Stimulated activated CD4-positive, alpha-beta T cell treated with anti-CD3 and anti-CD28 coated beads, Interleukin-4, amount 100 ng/mL, for 4 hours (primary cell): ENCODE measurements around the gene PPARG.

Source experiments
- DNase-seq, 2 experiments: peaks; one replicate each; pipeline ENCODE4 v3.0.0-alpha.2; 2020

The PPARG gene

DNA sequence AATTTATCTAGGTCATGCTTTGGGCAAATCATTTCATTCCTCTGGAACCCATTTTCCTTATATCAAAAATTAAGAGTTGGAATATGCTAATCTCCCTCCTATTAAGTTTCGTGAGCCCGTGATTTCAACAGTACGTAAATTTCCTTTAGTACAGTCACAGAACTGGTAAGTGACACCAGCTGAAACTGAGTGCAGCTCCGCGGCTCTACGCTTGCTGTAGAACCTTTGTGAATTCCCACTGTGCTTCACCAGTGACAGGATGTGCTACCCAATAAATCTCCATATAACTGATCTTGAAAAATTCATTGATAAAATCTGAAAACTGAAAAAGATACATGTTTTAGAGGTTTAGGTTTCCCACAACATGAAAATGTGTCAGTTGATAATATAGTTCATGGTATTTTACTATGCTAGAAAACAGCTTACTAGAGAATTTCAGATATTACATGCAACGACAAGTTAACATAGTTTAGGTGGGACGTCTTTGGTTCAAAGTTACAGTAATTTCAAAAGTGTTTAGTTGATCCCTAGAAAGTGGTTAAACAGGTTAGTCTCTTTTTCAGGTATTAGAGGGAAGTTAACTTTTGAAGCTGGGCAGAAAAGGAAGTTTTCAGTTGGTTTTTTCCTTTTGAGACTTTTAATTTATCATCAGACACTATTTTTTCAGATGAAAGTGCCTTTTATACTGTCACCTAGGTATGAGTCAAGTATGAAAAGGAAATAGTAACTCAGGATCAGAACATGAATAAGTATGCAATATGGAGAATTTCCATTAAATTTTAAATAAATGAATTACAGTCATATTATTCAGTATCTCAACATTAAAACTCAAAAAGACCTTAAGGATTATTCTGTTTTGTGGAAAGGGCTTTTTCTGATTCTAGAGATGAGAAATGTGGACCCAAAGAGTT lies 57.0 kb downstream of the PPARG start:
- DNase-seq = no peak

DNA sequence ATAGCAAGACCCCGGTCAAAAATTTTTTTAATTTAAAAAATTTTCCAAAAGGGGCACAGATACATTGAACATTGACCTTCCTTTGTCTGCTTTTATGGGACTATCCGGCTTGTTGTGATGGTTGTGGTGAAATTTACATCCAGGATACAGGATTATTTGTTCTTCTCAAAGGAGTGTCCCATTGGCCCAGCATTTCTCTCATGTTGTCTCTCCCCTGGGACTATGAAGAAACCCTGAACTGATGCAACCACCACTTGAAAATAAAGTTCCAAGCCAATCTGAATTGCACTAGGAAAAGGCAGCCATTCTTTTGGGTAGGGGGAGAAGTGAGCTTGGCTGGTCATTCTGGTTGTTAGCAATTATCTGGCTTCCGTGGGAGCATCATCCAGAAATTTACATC lies 58.4 kb downstream of the PPARG start:
- no peak for DNase-seq

DNA sequence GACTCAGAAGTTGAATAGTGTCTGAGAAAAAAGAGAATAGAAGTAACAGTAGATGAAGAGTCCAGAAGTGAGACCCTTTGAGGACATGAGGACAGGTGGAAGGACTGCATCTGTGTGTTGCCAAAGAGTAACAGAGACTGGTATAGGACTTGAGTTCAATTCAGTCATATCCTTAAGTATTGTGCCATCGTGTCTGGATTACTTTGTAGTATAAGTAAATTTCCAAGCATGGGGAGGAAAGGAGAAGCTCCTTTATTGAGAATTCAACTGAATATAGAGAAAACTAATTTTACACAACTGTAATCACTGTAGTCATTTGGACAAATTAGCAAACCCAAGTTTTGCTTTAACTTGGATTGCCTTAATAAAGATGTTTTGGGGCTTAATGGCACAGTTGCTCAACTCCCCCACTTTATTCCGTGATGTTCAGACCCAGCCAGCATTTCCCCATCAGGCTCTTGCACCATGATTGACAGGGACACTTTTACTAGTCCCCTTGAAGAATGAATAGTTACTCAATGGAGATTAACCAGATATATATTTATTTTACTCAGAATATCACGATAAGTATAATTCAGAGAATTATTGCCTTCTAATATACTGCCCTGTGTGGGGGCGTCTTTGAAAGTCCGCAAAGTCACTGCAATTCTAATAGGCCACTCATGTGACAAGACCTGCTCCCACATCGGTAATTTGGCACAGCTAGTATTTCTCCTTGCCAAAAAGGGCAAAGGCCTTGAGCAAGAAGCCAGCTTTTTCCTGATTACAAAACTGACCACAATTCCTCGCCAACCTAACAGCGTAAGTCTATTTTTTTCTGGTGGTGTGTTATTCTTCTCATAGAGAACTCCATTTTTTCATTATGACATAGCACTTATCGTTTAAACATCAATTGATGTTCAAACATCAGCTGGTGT lies 61.3 kb downstream of the PPARG start:
- DNase-seq = no peak

DNA sequence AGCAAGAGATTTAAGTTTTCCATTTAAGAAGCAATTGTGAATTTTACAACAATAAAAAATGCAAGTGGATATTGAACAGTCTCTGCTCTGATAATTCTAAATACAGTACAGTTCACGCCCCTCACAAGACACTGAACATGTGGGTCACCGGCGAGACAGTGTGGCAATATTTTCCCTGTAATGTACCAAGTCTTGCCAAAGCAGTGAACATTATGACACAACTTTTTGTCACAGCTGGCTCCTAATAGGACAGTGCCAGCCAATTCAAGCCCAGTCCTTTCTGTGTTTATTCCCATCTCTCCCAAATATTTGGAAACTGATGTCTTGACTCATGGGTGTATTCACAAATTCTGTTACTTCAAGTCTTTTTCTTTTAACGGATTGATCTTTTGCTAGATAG lies 62.3 kb downstream of the PPARG start:
- DNase-seq = no peak

DNA sequence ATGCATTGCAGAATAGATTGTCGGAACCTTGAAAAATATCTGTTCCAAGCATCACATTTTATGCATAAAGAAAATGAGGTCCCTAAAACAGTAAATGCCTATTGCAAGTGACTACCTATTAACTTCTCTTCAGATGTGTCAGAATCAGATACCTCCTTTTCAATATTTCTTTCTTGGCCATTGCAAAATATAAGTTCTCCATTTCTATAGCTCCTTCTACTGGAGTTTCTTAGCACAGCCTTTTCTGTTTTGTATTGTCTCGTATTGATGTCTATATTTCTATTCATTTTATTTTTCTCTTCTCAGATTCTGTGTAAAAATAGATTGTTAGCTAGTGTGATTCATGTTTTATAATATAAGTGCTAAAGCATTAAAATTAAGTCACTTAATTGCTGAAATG lies 63.4 kb downstream of the PPARG start:
- no peak for DNase-seq

DNA sequence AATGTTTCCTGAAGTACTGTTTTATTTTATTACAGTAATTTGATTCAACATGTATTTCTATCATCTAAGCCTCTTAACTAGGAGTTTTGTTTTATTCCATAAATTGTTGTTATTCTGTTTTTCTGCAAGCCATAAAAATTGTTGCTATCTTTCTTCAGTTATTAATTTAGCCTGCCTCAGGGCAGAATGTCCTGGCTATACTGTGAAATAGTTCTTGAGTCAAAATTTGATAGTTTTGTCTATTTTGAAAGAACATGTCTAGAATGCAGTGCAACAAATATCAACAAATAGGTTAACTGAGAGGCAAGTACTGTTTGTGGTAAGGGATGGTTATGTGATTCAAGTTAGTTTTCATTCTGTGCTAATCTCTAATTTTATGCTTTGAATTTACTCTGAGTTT lies 63.9 kb downstream of the PPARG start:
- DNase-seq = no peak

DNA sequence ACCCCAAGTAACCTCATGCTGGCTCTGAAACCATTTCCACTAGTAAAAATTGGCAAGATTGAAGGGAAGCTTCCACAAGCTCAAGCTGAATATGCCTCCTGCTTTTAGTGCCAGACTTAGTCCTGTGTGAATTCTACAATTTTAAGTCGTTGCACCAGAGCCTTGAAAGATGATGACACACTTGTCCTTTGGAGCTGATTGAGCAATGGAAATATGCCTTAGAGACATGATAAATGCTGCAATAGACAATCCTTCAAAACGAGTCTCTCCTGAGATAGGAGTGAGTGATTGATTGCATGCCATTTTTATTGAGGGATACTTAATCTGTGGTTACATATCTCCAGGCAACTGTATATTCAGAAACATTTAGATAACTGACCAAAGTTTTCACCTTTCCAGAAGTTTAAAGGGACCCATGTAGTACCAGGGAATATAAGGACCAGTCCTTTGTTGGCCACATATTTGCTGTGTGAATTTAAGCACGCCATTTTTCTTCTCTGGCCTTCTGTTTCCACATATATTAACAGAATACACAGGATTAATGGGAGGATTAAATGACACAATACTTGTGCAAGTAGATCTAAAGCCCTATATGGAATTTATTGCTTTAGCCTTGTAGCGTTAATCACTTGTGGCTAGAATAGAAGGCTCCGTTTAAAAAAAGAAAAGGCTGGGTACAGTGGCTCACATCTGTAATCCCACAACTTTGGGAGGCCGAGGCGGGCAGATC lies 65.1 kb downstream of the PPARG start:
- no peak for DNase-seq

DNA sequence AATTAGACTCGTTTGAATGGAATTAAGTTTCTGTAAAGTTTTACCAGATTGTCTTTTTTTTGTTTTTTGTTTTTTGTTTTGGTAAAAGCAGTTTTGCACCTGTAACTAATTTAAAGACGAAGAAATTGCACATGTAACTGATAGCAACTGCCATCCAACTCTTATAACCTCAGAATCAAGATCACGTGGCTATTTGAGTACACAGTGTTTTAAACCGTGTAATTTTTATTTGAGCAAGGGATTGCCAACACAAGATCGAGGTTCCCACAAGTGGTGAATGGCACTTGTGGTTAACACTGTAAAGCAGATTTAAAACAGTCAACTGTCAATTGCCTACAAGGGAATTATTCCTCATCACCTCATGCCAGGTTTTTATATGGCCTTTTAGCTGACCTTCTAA lies 67.3 kb downstream of the PPARG start:
- no peak for DNase-seq

DNA sequence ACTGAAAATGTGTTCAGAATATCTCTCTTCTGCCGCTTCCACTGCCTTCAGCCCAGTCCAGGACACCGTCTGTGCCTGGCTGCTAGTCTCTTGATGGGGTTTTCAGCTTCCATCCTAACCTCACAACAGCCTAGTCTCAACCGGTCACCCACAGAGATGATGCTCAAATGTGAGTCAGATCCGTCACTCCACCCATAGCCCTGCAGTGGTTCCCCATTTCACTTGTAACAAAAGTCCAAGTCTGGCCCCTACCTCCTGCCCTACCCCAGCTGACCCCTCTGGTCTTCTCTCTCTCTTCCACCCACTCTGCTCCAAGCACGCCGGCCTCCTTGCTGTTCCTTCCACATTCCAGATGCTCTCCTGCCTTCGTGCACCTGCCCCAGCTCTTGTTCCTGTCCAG lies 68.1 kb downstream of the PPARG start:
- no peak for DNase-seq

DNA sequence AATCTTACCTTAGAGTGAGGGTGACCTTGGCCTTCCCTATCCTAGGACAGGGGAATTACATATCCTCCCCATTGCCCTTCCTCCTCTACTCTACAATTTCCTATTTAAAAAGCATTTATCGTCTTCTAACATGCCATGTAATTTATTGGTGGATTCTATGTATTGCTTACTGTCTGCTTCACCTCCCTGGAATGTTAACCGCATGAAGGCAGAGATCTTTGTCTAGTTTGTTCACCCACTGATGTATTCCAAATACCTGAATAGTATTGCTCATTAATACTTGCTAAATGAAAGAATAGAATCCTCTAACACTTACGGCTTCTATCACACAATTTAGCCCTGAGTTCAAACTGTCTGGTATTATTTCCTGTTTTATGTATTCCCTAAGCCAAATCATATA lies 68.6 kb downstream of the PPARG start:
- DNase-seq = no peak

DNA sequence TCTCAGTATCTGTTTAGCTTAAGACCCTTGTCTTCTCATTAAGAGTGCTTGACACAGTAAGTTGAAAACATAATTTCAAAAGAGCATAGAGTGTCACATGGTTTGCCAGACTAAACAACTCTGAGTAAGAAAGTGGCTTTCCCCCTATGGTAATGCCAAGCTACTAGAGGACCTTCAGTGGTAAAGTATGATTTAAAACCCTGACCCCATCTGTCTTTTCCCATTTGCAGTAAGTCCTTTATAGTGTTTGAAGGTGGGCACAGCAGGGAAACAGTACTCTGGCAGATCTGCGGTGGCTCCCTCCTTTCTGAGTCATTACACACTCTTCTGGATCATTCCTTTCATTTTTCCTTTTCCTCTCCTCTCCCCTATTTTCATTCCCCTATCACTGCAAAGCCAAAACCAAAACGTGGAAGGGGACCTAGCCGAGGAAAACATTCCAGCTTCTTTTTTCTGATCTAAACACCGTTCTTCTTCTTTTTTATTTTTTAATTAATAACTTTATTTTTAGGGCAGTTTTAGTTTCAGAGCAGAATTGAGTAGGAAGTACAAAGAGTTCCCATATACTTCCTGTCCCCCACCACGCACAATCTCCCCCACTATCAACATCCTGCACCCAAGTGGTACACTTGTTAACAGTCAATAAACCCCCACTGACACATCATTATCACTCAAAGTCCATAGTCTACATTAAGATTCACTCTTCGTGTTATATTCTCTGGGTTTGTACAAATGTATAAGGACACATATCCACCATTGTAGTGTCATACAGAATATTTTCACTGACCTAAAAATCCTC lies 74.7 kb downstream of the PPARG start:
- no peak for DNase-seq

DNA sequence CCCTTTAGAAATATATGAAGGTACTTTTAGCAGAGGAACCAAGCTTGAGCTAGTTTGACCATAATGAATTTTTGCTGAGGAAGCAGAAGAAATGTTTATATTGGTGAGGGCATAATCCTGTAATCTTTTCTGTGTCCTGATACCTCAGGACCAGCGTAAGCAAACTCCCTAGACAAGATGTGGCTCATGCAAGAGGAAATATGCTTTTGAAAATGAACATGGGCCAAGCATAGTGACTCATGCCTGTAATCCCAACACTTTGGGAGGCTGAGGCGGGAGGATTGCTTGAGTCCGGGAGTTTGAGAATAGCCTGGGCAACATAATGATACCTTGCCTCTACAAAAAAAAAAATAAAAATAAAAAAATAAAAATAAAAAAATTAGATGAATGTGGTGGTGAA lies 78.5 kb downstream of the PPARG start:
- DNase-seq = no peak

DNA sequence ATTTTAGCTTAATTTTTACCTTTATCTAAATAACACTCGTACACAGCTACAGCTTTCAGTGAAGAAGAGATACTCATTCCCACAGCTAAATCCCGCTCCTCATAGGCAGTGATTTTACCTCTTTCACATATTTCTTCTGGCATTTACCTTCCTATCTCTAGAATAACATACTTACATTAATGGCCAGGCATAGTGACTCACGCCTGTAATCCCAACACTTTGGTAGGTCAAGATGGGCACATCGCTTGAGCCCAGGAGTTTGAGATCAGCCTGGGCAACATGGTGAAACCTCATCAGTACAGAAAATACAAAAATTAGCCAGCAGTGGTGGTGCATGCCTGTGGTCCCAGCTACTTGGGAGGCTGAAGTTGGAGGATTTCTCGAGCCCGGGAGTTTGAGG lies 80.2 kb downstream of the PPARG start:
- DNase-seq = no peak

DNA sequence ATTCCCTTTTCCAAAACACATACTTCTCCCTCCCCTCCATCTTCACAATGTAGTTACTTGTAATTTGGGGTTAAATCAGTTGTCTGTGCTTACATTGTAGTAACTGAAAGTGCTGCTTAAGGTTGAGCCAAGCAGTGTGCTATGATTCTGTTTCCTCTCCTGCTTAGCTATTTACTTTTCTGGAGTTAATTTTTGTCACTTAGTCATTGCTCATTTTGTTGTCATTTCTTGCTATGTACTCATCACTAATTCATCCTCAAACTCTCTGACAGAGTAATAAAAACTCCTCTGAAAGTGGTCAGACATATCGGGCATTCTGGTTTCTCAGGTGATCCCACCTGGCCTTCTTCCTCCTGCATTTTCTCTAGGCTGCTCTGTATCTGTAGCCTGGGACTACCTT lies 80.7 kb downstream of the PPARG start:
- DNase-seq = no peak

DNA sequence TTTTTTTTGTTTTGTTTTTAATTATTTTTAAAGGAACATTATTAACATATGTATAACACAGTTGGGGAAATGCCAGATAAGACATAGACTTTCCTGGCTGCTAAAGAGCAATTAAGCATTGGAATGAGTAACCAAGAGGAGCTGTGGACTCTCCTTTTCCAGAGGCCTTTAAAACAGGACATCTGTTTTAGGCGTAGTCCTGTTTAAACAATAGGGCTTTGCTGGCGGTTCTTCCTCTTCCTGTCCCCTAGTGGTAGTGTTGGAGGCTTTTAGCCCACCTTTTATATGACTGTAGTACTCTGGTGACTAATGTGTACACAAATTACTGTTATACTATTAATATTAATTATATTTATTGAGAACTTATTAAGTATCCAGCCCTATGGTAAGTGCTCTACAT lies 81.9 kb downstream of the PPARG start:
- DNase-seq = no peak

DNA sequence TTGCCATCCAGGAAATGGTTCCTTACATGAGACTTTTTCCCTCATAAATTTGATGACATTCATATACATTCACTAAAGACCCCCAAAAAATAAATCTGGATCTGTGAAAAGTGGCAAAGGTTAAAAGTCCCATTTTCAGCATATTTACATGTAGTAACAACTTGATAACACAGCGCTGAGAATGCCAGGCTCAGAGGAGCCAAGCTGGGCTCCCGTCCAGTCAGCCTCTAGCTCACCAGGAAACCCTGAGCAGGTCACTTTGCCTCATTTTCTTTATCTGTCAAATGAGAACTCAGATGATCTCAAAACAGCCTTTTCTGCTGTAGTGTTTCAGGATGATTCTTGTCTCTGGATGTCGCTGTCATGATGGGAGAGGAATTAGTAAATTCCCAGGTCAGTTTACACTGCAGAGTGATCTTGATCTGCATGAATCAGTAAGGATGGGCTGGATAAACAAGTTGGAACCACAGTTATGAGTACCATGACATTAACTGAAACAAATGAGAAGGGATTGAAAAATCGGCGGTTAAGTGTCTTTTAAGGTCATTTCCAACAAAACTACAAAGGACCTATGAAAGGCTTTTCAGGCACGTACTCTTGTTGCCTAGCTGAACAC lies 82.8 kb downstream of the PPARG start:
- no peak for DNase-seq

DNA sequence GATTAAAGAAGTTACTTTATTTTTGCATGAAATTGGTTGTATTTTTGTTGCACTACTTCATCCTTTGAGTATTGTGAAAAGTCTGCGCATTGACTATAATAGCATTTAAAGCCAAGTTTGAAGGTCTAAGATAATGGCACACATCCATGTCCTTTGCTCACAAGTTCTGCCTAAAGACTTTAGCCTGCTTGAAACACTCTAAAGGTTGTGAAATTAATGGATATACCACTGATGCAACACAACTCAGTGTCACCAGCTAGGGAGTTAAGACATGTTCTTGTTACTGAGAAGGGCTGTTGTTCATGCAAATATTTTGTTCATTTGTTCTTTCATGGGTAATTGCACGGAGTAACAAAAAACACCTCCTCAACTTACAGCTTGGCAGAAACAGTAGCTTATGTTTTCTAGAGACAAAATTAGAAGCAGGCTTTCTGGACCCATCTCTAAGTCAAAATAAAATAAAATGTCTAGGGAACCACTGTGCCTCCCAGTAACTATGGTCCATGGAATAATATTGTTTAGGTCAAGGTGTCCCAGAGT lies 83.9 kb downstream of the PPARG start:
- DNase-seq = no peak

DNA sequence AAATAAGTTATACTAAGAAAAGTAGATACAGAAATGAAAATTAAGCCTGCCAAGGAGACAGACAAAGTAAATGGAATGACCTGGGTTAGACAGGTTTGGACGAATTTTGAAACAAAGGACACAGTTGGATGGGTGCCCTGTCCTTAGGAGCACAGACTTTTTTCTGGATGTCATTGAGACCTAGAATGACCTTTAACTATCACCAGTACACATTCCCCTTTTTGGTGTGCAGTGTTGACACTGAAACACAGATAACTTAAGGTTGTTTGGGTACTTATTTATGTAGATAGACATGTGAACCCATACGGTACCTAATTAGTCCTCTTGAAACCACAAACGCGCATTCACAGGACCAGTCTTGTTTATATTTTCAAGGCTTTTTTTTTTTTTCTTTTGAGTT lies 86.7 kb downstream of the PPARG start:
- no peak for DNase-seq

DNA sequence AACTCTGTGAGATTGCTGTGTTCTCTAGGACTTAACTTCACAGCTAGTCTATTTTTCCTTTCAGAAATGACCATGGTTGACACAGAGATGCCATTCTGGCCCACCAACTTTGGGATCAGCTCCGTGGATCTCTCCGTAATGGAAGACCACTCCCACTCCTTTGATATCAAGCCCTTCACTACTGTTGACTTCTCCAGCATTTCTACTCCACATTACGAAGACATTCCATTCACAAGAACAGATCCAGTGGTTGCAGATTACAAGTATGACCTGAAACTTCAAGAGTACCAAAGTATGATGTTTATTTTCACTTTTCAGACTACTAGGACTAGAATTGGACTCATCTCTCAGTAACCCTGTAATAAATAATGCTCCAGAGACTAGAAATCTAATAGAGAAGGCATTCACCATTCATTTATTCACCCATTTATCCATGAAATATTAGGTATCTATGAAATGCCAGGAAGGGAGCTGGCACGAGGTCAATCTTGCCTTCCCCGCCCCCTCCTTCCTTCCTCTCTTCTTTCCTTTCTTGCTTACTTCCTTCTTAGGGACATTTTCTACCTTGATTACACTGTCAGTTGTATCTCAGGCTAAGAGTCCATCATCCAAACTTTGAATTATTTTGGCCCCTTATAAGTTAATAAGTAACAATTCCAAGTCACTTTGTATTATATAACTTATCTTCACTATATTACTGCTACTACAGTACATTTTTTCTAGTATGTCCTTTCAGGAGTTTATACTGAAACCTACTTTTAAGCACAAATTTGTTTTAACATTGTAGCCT lies 91.0 kb downstream of the PPARG start:
- DNase-seq = no peak

DNA sequence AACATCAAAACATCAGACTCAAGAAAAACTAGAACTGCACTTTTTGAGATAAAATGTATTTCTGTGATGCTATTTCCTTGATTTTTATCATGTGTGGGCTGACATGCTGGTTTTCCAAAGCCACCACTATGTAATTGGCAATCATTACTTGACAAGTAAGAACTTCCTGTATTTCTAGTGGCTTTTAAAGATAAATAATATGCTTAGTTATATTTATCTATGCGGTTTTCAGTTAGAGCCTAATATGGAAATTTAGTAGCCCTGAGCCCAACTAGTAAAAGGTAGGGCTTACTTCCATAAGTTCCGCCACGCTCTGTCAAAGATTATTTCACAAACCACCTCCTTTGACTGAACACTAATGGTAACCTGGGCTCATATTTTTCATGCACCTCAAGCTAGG lies 91.6 kb downstream of the PPARG start:
- DNase-seq = no peak

DNA sequence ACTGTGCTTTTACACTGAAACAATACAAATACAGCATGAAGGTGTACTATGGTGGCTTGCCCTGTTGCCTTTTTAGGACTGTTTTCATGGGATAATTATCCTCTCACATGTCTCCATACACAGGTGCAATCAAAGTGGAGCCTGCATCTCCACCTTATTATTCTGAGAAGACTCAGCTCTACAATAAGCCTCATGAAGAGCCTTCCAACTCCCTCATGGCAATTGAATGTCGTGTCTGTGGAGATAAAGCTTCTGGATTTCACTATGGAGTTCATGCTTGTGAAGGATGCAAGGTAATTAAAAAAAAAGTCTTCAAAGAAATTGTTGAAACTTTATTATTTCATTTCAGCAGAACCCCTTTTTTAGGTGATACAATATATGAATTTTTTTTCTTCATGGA lies 92.3 kb downstream of the PPARG start:
- DNase-seq = no peak
